HepG2 (cell line): ENCODE results near the gene PTPDC1.

ENCODE experiments used
- ARNT ChIP-seq: fragments of 450-650 bp; IDR thresholded peaks from 2 replicates; pipeline ENCODE4 v1.6.1; 2017
- EZH2 ChIP-seq: conservative IDR thresholded peaks from 2 replicates; pipeline ENCODE4 v1.6.1; 2012; ENCODE audit warnings: mild to moderate bottlenecking, low read depth, low read length, moderate library complexity
- RARA ChIP-seq: IDR thresholded peaks from 2 replicates; pipeline ENCODE4 v1.6.1; 2016; ENCODE audit warnings: missing genetic modification reagents, missing compliant biosample characterization
- ZNF577 ChIP-seq: sonication (generic); formaldehyde crosslinking; IDR thresholded peaks from 2 replicates; pipeline ENCODE4 v1.4.0; 2020; ENCODE audit warnings: mild to moderate bottlenecking, low read depth, missing genetic modification reagents, borderline replicate concordance

DNA sequence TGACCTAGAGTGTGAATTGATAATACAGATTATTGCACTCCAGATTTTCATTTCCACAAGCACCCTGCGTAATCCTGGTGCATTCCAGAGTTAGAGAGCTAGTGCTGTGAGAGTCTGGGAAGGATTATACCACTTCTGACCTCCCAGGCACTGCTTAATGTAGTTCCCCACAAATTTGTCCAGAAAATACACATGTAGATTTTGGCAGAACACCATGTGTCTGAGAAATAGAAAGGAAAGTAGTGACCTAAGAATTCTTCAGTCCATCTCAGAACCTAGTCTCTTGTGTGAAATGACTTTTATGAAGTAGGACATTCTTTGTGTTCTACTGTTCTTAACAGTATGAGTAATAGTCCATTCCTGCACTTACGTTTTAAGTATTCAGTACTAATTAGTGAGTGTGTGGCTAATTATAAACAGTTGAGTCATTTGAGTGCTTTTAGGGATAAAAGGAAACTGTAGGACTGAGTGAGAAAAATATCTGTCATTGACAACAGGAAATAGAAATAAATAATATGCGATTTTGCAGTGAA, 27.8 kb upstream of the PTPDC1 start:
- TF ChIP-seq EZH2 (no peak), RARA (CRISPR knock-in tag) (no peak), ARNT (no peak), ZNF577 (CRISPR knock-in tag) (no peak)
